Skeletal muscle cell (primary cell): Measurements from ENCODE around the gene NAPB.

Experiments
- DNase-seq: peaks from one replicate; pipeline ENCODE4 v3.0.0-alpha.2; 2010; ENCODE audit warnings: low read depth
- H3K4me3 ChIP-seq: 2 replicates; pipeline ENCODE4 v1.5.1; 2011; ENCODE audit warnings: low read depth, mild to moderate bottlenecking, control low read depth, low read length, moderate library complexity

Gene NAPB

GRCh38 chr20:23331450-23332350 is 89.6 kb downstream of the NAPB start:
- DNase-seq, result no peak
- H3K4me3 ChIP-seq, result no peak overlapping the region

DNA sequence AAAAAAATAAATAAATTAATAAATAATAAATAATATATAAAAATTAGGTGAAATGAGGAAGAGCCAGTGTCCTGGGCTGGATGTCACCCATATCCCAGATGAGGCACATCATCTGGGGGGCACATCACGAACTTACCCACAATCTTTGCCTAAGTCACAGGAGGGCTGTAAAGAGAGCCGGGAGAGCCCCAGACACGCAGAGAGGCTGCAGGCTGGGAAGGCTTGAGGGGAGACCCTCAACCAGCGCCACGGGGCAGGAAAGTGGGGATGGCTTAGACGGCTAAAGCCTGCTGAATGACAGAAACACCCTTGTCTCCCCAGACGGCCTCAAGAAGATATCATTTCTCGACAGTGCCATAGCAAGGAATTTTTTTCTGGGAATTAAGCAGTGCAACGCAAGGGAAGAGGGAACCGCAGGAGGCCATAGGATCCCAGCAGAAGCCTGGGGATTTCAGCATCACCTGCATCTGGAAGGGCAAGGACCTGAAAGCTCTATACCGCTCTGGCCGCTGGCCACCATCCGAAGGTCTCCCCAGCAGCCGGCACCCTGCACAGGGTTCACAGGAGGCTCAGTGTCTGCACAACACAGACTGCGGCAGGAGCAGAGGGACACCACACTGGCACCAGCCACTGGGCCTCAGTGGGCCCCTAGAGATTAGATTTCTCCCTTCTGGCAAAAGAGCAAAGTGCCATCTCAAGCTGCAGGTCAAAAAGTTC is 93.5 kb downstream of the NAPB start:
- no peak overlapping the region for H3K4me3 ChIP-seq
- no peak for DNase-seq

DNA sequence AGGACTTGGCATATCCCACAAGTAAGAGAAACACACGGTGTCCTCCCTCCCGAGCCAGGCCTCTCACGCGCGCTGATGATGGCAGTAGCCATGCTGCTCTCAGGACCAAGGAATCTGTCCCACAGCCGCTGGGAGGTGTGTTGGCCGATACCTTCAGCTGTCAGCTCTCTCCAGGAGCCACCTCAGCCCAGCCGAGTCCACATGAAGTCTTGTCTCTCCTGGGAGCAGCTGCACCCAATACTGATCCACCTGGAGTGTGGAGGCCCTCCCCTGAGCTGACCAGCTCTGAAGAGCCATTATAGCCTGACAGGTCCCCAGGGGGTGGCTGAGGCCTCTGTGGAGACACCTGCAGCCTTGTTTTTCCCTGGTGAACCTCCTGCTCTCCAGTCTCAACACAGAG is 94.5 kb downstream of the NAPB start:
- no peak overlapping the region for H3K4me3 ChIP-seq
- no peak for DNase-seq

- no peak overlapping the region for H3K4me3 ChIP-seq
- no peak for DNase-seq
Measured at GRCh38 chr20:23325107-23325506, 96.2 kb downstream of the NAPB start.
